NCI-H2107 treated with DMSO at 0.1 percent for 48 hours (cell line): ENCODE measurements around the gene SKIDA1.
A peak's percentile ranks its signal among the peaks of the same experiment; 100 is the strongest.

Source experiments
- DNase-seq: peaks from one replicate; lab custom pipeline; 2025; ENCODE audit not compliant: unreplicated experiment; lab: John Stamatoyannopoulos, UW

The SKIDA1 gene

DNA sequence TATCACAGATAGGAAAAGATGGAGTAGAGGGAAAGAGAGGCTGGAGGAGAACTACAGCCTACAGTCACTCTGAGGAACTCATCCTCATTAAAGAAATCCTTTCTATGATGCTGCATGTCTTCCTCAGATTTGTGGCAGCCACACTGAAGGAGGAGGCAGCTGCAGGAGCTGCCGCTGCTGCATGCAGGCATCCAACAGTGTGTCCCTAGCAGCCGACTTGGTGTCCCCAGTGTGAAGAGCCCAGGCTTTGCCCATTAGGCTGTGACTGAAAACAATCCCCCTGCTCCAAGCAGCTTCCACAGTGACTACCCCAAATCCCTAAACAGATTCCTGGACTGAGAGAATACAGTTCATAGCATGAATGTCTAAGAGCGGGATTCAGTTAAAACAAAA, 23.1 kb downstream of the SKIDA1 start:
- no peak for DNase-seq

DNA sequence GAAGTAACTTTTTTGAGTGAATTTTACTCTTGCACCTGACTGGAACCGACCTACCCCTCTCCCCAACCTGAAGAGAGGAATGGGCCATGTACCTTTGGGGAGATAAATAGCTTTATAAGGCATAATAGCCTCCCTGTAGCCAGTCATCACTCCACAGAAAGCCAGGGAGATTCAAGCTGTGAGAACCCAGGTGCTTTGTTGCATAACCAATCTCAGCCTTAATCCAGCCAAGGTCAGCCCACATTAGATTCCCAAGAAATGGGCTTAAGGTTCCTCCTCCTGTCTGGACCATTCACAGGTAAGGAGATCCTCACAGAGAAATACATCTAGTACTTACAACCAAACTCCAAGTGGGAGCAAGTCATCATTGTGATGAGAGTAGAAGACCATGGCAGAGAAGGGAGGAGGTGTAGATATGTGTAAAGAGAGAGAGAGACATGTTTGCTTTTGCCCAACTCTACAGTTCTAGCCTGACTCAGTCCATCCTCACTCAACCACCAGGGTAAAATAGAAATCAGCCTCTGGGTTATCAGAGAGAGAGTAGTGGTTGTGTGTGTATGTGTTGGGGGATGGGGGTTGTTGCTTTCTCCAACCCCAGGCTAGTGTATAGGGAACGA, 23.6 kb downstream of the SKIDA1 start:
- no peak for DNase-seq

DNA sequence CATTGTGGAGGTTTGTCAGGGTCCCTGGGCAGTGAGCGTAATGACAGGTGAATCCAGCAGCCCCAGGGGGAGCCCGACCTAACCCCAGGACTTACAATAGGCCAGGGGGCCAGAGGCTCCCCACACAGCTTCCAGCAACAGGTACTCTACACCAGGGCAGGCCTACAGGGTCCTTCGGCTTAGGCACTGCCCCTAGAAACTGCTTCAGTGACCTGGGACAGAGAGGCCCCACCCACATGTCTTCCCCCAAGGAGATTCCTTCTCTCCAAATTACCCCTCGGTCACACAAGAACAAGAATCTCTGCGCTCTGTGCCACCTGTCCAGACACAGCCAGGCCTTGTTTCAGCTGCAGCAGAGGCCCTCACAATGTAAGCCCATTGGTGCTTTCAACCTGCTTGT, 24.4 kb downstream of the SKIDA1 start:
- no peak for DNase-seq

DNA sequence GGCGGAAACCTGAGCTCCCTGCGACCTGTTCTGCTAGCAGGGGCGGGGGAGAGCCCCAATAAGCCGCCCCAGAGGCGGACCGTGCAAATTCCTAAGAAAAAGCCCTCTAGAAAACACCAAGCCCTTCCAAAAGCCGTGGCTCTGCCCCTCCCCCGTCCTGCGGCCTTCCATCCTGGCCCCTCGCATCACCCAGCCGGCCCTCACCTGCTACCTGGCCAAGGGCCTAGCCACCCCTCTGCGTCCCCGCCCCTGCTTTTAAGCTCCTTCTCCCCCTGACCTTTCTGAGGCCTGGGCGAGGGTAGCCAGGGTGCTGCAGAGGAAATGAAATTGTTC, 24.9 kb downstream of the SKIDA1 start:
- no peak for DNase-seq

DNA sequence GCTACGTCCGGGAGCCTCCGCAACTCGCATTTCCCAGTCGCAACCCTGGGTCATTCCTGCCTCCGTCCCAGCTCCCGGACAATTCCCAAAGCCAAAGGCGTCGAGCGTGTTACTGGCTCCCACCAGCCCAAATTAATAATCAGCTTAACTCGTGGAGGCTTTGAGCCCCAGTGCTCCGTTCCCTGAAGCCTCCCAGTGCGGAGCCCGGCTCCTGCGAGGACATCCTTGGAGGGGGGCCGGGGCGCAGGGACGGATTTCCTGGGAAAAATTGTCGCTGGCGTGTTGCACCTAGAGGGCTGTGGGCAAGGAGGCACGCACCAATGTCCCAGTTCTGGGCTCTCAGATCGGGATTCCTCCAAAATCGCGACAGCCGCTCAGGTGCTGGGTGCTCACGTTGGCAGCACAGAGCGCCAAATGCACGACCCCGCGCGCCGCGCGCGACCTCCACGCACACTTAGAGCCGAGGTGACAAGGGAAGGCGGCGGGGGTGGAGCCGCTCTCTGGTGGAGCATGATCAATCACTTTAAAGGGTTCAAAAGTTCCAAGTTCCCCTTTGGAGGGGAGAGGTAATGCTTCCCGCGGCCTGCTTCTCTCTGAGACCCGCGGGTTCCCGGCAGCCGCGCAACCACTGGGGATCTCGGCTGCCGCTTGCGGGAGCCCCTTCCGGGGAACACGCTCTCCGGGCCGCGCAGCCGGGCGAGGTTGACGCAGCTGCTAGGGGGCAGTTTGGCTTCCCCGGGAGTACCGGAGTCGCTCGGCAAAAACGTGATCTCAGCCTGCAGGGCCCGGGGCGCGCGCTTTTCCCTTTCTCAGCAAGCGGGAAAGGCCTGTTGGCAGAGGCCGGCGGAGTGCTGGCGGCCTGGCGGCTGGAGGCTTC, 25.5 kb downstream of the SKIDA1 start:
- DNase-seq: no peak

DNA sequence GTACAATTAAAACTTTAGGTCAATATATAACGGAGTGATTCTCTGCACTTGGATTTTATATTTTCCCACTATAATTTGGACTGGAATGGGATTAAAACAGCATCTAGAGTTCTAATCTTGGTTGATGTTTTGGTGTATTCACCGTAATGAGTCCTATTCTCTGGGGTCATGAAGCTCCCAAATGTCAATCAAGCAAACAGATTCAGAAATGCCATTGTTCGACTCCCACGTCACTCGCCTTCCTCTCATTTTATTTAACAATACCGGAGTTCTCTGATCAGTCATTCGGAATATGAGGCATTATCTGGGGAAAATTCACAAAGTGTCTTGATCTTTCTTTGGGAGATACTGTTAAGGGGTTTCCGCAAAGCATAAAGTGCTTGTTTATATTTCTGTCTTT, 26.5 kb downstream of the SKIDA1 start:
- no peak for DNase-seq

DNA sequence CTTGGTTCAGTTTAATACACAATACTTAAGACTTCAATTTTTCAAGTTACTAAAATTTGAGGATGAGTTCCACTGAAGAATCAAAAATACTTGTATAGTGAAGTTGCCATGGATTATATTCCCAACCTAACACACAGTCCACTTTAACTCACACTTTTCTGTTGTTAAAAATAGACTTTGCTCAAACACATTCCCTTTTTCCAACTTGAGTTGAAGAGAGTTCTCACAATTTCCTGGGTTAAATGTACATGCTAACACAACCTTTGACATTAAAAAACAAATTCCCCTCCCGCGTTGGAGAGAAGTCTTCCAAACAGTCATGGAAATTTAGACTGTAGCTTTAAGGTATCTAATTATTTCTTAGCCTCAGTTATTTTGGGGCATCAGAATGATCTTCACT, 27.1 kb downstream of the SKIDA1 start:
- DNase-seq: no peak

DNA sequence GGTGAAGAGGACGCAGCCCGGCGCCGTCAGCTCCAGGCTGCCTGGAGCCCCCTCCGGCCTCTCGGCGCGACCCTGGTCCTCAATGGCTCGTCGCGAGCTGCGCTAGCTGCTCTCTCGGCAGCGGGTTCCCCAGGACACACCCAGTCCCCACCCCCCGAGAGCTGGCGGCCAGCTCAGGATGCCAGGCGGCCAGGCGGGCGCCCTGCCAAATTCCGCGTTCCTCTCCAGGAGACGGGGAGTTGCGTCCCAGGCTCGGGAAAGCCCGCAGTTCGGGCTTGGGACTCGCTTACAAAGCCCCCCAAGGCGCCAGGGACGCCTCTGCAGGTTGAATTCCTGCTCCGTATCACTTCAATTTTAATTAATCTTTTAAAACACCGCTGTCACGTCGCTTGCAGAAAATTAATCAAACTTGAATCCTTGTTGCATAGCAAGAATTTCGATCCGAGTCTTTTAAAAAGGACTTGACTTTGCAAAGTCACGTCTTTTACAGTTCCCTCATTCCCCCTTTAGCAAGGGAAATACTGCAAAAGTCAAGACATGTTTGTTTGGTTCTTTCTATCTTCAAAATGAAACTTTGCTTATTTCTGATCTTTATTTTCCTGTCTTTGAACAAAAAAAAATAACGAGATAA, 28.2 kb downstream of the SKIDA1 start:
- no peak for DNase-seq

DNA sequence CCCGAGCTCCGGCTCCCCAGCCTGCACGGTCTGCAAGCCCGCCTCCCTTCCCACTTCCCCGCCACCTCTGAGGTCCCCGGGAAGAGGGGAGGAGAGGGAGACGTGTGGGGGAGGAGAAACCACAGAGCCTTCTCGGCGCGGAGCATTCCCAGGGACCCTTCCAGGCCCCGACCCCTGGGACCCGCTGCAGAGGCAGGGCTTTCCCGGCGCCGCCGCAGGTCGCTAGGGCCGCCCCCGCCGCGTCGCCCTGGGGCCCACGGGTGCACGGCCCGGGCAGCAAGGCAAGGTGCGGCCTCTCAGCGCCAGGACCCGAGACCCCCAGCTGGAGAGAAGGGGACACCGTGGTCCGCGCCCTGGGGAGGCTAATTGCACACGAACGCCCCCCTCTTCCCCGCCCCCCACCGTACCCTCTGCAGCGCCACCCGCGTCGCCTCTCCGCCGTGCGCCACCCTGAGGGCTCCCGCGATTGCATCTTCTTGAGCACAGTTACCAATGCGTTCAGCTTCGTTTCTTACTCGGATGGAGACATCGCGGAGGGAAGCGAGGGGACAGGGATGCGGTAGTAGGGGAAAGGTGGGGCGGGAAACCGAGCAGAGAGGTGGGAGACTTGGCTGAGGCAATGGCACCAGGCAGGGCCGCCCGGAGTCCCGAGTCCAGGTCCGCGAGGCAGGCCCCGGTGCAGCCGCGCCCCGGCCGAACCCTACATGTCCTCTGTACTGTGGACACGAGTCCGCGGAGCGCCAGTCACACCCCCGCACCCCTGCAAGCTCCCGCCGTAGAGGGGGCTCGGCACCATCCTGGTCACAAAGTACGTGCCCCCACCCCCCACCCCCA, 28.9 kb downstream of the SKIDA1 start:
- no peak for DNase-seq

DNA sequence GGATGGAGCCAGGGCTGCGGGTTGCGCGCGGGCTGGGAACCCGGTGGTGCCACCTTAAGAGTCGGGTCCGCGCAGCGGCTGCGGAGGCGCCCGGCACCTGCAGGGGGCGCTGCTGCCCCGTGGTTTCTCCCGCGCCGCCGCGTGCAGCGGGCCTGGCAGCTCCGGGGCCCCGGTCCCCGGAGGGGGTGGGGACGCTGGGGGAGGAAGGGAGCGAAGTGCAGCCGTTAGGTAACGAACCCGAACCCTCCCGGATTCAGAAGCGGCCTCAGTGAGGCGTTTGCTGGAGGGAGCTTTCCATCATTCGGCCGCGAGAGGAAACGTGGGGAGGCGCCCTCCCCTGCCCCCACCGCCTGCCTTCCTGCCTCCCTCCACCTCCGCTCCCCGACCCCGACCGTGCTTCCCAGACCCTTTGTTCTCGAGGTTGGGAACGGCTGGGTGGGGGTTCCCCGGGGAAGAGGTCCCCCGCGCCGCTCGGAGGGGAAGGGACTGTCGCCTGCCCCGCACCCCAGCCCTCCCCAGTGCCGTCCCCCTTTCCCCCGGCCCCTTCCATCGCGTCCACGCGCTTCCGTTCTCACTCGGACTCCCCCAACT, 29.6 kb downstream of the SKIDA1 start:
- DNase-seq: peak; percentile 44

DNA sequence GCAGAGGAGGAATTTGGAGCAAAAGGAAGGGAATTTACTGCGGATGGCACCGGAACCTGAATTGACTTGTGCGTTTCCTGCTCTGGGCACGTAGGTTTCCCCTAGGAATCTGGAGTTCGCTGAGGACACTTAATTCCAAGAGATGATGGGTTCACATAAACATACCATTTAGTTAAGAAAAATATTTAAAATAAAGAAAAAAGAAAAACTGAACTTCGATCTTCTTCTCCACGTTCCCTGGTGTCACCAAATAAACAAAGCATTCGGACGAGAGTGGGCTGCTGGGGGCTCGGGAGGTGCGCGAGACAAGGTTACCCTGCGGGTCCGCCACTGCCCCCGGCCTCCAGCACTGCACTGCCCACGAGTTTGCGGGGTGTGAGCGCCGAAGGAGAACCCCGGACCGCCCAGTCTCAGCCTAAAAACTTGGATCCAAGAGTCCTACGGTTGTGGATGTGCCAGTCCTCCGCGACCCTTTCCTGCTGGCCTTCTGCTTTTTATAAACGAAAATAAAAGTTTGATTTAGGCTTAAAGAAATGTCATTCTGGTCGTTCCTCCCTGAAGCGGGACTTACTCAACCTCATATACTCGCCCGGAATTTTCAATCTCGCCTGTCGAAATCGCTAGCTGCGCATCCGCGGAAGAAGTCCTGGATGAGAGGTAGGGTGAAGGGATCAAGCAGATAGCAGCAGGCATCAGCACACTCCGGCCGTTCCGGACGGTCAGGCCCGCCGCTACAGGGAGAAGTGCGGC, 30.3 kb downstream of the SKIDA1 start:
- DNase-seq: no peak

DNA sequence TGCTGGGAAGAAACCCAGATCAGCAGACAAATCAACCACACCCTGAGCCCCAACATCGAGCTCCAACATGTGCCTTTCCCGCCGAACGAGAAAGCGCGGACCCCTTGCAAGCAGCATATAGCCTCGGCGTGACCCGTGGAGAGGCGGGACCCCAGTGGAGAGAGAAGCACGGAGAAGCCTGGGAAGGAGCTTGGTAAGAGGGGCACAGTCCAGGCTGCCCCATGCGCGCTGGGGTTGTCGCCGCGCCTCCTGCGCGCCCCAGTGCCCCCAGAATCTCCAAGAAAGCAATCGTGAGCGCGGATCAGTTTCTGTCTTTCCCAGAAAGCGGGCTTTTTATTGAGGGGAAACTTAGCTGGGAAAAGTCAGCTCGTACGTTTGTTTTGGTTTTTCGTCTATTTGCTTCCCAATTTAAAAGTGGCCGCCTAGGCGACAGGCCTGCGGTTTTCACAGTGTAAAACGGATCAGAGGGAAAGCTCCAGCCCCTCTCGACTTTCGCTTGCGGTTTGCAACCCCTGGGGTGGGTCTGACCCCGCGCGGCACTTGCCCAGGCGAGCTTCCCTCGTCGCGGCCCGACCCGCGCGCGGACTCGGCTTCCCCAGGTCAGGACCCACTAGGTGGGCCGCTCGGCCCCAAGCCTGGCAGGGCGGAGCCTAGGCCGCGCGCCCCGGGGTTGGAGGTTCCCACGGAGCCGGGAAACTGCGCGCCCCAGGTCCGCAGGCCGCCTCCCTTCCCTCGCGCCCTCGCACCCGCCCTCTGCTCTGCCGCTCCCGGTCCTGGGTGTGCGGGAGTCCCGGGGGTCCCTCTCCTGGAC, 31.1 kb downstream of the SKIDA1 start:
- DNase-seq: no peak

DNA sequence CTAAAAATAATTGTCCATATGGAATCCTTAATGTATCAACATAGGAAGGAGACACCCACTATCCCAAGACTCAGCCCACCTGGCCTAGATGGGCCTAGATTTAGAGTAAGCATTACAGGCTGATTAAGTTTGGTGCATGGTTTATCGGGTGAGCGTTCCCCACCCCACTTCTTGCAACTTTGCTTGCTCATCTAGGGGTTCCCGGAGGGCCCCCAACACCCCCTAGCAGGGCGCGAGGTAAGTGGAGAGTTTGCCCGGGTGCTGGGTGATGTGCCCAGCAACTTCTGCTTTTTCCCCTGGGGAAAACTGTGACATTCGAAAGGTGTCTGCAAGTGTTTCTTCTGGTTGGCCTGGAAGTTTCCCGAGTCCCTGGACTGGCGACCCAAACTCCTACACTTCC, 31.7 kb downstream of the SKIDA1 start:
- DNase-seq: no peak

DNA sequence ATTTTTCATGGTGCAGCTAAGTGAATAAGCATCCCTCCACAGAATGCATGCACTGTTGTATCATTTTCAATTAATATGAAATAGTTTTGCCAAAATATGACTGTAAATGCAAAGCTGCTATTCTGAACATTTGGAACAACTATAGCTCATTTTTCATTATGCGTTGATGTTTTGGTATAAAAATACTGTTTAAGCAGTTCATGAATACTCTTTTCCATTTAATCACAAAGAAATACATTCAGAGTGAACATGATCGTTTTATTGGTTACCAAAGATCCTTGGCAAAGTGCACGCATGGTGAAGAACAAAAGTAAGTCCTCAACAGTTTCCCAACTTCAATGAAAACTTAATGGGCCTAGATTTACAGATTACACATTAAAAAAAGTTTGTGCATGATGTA, 33.1 kb downstream of the SKIDA1 start:
- no peak for DNase-seq

DNA sequence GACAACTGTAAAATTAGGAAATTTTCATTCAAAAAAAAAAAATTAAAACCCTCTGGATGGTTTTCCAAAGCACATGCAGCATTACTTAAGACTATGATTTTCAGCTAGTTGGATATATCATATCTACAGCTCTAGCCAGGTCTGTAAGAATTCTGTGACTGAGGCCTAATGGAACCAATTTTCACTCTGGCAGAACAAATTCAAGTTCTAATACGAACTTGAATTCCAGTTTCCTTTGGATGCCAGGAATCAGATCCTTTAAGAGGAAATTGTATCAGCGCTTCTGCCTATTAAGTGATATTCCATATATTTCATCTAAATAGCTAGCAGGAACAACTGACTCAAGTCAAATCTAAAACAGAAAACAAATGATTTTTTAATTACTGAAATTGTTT, 34.8 kb downstream of the SKIDA1 start:
- no peak for DNase-seq

DNA sequence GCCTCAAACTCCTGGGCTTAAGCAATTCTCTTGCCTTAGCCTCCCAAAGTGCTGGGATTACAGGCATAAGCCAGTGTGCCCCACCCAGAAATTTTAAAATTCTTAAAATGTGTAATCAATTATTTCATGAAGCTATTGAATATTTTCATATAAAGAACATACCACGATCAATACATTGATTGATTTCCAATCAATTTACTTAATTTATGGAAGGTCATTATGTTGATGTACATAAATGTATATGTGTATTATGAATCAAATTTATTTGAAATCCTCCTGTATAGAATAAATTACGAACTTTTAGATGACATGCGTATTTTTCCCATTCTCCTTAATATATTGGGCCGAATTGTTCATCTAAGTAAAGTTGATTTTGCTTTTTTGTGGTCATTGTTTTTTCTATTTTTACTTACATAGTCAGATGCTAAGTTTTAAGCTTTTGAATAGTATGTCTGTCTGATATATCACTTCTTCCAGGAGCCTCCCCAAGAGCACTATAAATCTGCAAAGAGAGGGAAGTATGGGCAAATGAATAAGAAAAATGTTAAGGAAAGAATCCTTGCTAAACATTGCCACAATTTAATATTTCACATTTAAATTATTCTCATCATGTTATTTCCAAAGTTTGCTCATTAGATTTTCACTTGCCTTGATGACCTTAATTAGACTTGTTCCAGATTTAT, 35.3 kb downstream of the SKIDA1 start:
- no peak for DNase-seq

DNA sequence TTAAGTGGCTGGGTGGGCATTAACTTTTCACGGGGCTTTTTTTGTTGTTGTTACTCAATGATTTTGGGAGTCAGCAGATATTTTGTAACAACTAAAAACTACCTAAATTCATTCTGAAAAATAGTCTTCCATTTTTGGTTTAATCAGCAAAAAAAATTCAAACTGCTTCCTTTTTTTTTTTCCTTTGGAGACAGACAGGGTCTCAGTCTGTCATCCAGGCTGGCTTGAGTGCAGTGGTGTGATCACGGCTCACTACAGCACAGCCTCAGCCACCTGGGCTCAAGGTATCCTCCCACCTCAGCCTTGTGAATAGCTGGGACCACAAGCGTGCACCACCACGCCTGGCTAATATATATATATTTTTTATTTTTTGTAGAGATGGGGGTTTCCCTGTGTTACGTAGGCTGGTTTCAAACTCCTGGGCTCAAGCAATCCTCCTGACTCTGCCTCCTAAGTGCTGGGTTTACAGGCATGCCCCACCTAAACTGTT, 36.5 kb downstream of the SKIDA1 start:
- no peak for DNase-seq

DNA sequence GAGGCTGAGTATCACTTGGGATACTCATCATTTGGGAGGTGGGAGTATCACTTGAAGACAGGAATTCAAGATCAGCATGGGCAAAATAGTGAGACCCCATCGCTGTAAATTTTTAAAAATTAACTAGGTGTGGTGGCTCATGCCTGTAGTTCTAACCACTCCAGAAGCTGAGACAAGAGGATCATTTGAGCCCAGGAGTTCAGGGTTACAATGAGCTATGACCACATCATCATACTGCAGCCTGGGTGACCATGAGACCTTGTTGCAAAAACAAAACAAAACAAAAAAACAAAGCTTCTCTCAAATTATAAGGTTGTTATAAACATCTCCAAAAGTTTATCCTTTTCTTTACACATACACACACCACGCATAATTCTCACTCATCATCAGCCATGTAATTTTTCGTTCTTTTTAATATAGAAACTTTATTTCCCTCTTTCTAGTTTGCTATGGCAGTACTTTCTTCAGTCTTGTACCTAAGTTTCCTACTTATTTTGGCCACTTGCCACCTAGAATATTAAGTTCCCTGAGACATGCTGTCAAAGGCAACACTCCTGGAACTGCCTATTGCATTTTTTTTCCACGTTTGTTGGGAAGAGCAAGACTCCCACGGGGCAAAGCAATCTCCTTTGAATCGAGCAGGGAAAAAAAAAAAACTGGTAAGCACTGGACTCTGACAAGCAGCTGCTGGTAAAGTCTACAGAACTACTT, 37.1 kb downstream of the SKIDA1 start:
- no peak for DNase-seq
